Esophagus muscularis mucosa (tissue), 3 donors: ENCODE results near the gene RFPL1.

Experiments used
- CTCF ChIP-seq, 3 experiments: fragments of 200-600 bp in 2 of 3; fragments of 450-650 bp in 1 of 3; sonication (generic) in 2 of 3; IDR thresholded peaks; one replicate each; pipeline ENCODE4 v1.5.1; 2017 to 2019; ENCODE audit warnings: antibody characterized with exemption in 3 of 3, mild to moderate bottlenecking in 2 of 3, moderate library complexity in 1 of 3
- POLR2A ChIP-seq: fragments of 450-650 bp; IDR thresholded peaks from one replicate; pipeline ENCODE4 v1.6.1; 2017; ENCODE audit warnings: antibody characterized with exemption, moderate library complexity, mild to moderate bottlenecking, low read depth
- POLR2AphosphoS5 ChIP-seq, 2 donors: sonication (generic); formaldehyde crosslinking; IDR thresholded peaks; one replicate each; pipeline ENCODE4 v1.6.1; 2017; ENCODE audit warnings: antibody characterized with exemption in 2 of 2

- TF ChIP-seq CTCF (IDR thresholded peaks at IDR 0.05): no peak
- no peak for TF ChIP-seq POLR2A
- TF ChIP-seq POLR2AphosphoS5 (IDR thresholded peaks at IDR 0.05): no peak
These were observed 13.5 kb downstream of the RFPL1 start for GRCh38 chr22:29451863-29452262.
